ENCODE measurements around the gene RNF40.

The RNF40 gene

GRCh38 chr16:30775392-30776188 lies 13.5 kb downstream of the RNF40 start:
- in situ Hi-C loops (cut with HindIII; ENCODE audit: low pct_ligation_motif_present, low pct_unique_long_range_greater_than_20kb, low sequenced_read_pairs), result loop anchor here (25.0 kb wide), 1 partner anchor 112 kb away; the partner anchor contains the start of genes BCL7C and CTF1

GRCh38 chr16:30777591-30778297 lies 15.6 kb downstream of the RNF40 start:
- in situ Hi-C loops (cut with HindIII; ENCODE audit: low pct_ligation_motif_present, low pct_unique_long_range_greater_than_20kb, low sequenced_read_pairs), result loop anchor here (25.0 kb wide), 1 partner anchor 110 kb away; the partner anchor contains the start of genes BCL7C and CTF1
- no peak for DNase-seq

More at GRCh38 chr16:30775392-30776188, 13.5 kb downstream of the RNF40 start:
- peak; percentile 88 for DNase-seq

- DNase-seq, result no peak
- in situ Hi-C loops (cut with HindIII; ENCODE audit: low pct_ligation_motif_present, low pct_unique_long_range_greater_than_20kb, low sequenced_read_pairs), result loop anchor here (25.0 kb wide), 1 partner anchor 109 kb away; the partner anchor contains the start of genes BCL7C and CTF1
Measured at GRCh38 chr16:30778549-30779244, 16.6 kb downstream of the RNF40 start.

GRCh38 chr16:30779596-30779995 lies 17.5 kb downstream of the RNF40 start:
- DNase-seq, result no peak
- in situ Hi-C loops (cut with HindIII; ENCODE audit: low pct_ligation_motif_present, low pct_unique_long_range_greater_than_20kb, low sequenced_read_pairs), result loop anchor here (25.0 kb wide), 1 partner anchor 108 kb away; the partner anchor contains the start of genes BCL7C and CTF1

- no peak for DNase-seq
- in situ Hi-C loops (cut with HindIII; ENCODE audit: low pct_ligation_motif_present, low pct_unique_long_range_greater_than_20kb, low sequenced_read_pairs), result loop anchor here (25.0 kb wide), 1 partner anchor 107 kb away; the partner anchor contains the start of genes BCL7C and CTF1
Measured at GRCh38 chr16:30780021-30780420, 17.9 kb downstream of the RNF40 start.

- in situ Hi-C loops (cut with HindIII; ENCODE audit: low pct_ligation_motif_present, low pct_unique_long_range_greater_than_20kb, low sequenced_read_pairs), result loop anchor here (25.0 kb wide), 1 partner anchor 107 kb away; the partner anchor contains the start of genes BCL7C and CTF1
- DNase-seq, result no peak
Measured at GRCh38 chr16:30780549-30780948, 18.4 kb downstream of the RNF40 start.

GRCh38 chr16:30782486-30783279 lies 20.6 kb downstream of the RNF40 start:
- in situ Hi-C loops (cut with HindIII; ENCODE audit: low pct_ligation_motif_present, low pct_unique_long_range_greater_than_20kb, low sequenced_read_pairs), result loop anchor here (25.0 kb wide), 1 partner anchor 105 kb away; the partner anchor contains the start of genes BCL7C and CTF1
- no peak for DNase-seq

GRCh38 chr16:30783280-30784109 lies 21.4 kb downstream of the RNF40 start:
- DNase-seq, result no peak
- in situ Hi-C loops (cut with HindIII; ENCODE audit: low pct_ligation_motif_present, low pct_unique_long_range_greater_than_20kb, low sequenced_read_pairs), result loop anchor here (25.0 kb wide), 1 partner anchor 104 kb away; the partner anchor contains the start of genes BCL7C and CTF1

- no peak for DNase-seq
- in situ Hi-C loops (cut with HindIII; ENCODE audit: low pct_ligation_motif_present, low pct_unique_long_range_greater_than_20kb, low sequenced_read_pairs), result loop anchor here (25.0 kb wide), 1 partner anchor 103 kb away; the partner anchor contains the start of genes BCL7C and CTF1
Measured at GRCh38 chr16:30784215-30784614, 22.1 kb downstream of the RNF40 start.

GRCh38 chr16:30785126-30786106 lies 23.3 kb downstream of the RNF40 start:
- in situ Hi-C loops (cut with HindIII; ENCODE audit: low pct_ligation_motif_present, low pct_unique_long_range_greater_than_20kb, low sequenced_read_pairs), result loop anchor here (25.0 kb wide), 1 partner anchor 102 kb away; the partner anchor contains the start of genes BCL7C and CTF1
- no peak for DNase-seq

- in situ Hi-C loops (cut with HindIII; ENCODE audit: low pct_ligation_motif_present, low pct_unique_long_range_greater_than_20kb, low sequenced_read_pairs), result loop anchor here (25.0 kb wide), 1 partner anchor 101 kb away; the partner anchor contains the start of genes BCL7C and CTF1
- DNase-seq, result peak; percentile 73
Measured at GRCh38 chr16:30786115-30786935, 24.2 kb downstream of the RNF40 start.

- peak; percentile 65 for DNase-seq
- in situ Hi-C loops (cut with HindIII; ENCODE audit: low pct_ligation_motif_present, low pct_unique_long_range_greater_than_20kb, low sequenced_read_pairs), result loop anchor here (25.0 kb wide), 1 partner anchor 100 kb away; the partner anchor contains the start of genes BCL7C and CTF1
Measured at GRCh38 chr16:30786936-30787612, 25.0 kb downstream of the RNF40 start, which contains the start of gene ZNF629. Gene ZNF629 (minus strand): TSS chr16:30787205. CDS start chr16:30784482, 2,723 bp downstream.

GRCh38 chr16:30787613-30788378 lies 25.7 kb downstream of the RNF40 start:
- in situ Hi-C loops (cut with HindIII; ENCODE audit: low pct_ligation_motif_present, low pct_unique_long_range_greater_than_20kb, low sequenced_read_pairs), result loop anchor here (25.0 kb wide), 1 partner anchor 100 kb away; the partner anchor contains the start of genes BCL7C and CTF1
- no peak for DNase-seq

Data from ACHN (cell line).